ENCODE data around the gene ADGRE1.

The ADGRE1 gene

DNA sequence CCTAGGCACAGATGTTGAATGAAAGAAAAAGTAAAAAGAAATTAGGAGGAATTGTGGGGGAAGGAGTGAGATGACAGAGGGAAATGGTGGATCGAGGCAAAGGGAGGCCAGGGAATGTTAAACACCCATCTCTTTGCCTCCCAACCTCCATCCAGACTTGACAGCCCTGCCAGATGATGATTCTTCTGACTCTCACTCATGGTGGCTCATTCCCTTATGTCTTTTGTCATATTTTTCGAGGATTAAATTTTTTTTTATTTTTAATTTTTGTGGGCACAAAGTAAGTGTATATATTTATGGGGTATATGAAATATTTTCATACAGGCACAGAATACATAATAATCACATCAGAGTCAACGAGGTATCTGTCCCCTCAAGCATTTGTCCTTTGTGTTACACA lies 42.8 kb downstream of the ADGRE1 start:
- Histone ChIP-seq H2AFZ (ENCODE audit: low read depth, low read length, severe bottlenecking) (no peak overlapping the region), H3K9me3 (ENCODE audit: insufficient read depth, low read length) (no peaks in the 10 kb centered on the region)
- no peak for TF ChIP-seq EZH2phosphoT487 (conservative IDR thresholded peaks at IDR 0.05; ENCODE audit: low read length)
- TF ChIP-seq, protein P1, sequence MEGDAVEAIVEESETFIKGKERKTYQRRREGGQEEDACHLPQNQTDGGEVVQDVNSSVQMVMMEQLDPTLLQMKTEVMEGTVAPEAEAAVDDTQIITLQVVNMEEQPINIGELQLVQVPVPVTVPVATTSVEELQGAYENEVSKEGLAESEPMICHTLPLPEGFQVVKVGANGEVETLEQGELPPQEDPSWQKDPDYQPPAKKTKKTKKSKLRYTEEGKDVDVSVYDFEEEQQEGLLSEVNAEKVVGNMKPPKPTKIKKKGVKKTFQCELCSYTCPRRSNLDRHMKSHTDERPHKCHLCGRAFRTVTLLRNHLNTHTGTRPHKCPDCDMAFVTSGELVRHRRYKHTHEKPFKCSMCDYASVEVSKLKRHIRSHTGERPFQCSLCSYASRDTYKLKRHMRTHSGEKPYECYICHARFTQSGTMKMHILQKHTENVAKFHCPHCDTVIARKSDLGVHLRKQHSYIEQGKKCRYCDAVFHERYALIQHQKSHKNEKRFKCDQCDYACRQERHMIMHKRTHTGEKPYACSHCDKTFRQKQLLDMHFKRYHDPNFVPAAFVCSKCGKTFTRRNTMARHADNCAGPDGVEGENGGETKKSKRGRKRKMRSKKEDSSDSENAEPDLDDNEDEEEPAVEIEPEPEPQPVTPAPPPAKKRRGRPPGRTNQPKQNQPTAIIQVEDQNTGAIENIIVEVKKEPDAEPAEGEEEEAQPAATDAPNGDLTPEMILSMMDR (IDR thresholded peaks at IDR 0.05; ENCODE audit: insufficient read depth, low read length, poor library complexity, severe bottlenecking): no peak

DNA sequence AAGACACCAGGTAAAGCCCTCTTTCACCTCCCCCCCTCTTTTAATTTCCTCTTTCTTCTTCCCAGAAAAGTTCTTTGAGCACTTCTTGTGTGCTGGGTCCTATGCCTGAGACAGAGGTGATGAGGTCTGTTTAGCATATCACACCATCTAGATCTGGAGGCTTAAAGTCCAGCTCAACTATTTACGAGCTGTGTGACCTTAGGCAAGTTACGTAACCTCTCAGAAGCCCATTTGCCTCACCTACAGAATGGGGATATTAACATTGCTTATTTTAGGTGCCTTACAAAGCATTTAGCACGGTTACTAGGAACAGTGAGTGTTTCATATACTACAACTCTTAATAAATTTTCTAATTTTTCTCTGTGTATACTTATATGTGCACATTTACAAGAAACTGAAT lies 47.7 kb downstream of the ADGRE1 start:
- H3F3A ChIP-seq (ENCODE audit: insufficient read depth): no peaks in the 10 kb centered on the region
- H3K36me3 ChIP-seq (ENCODE audit: low read length): no peaks in the 10 kb centered on the region
- no peak overlapping the region for H3K27ac ChIP-seq (ENCODE audit: low read depth, low read length)
- TF ChIP-seq, protein P1 (IDR thresholded peaks at IDR 0.05; ENCODE audit: insufficient read depth, low read length, poor library complexity, severe bottlenecking): no peak
- TF ChIP-seq EZH2phosphoT487 (conservative IDR thresholded peaks at IDR 0.05; ENCODE audit: low read length): no peak
- no peaks in the 10 kb centered on the region for H3K9me3 ChIP-seq (ENCODE audit: insufficient read depth, low read length)
- no peak overlapping the region for H3K9ac ChIP-seq (ENCODE audit: low read length)
- H3K4me2 ChIP-seq (ENCODE audit: low read depth, low read length, poor library complexity, severe bottlenecking): no peak overlapping the region
- no peaks in the 10 kb centered on the region for H3K9me2 ChIP-seq (replicated peaks; ENCODE audit: insufficient read depth, low read length)
- H3K27me3 ChIP-seq (ENCODE audit: low read length): no peaks in the 10 kb centered on the region
- H3K79me2 ChIP-seq (ENCODE audit: insufficient read depth, low read length): no peaks in the 10 kb centered on the region
- no peaks in the 10 kb centered on the region for H4K20me1 ChIP-seq (ENCODE audit: low read depth, low read length)
- H2AFZ ChIP-seq (ENCODE audit: low read depth, low read length, severe bottlenecking): no peak overlapping the region
- no peak overlapping the region for H3K4me3 ChIP-seq (ENCODE audit: insufficient read depth, low read length, poor library complexity, severe bottlenecking)

More for the DNA sequence above, 42.8 kb downstream of the ADGRE1 start:
- Histone ChIP-seq H4K20me1 (ENCODE audit: low read depth, low read length) (no peaks in the 10 kb centered on the region), H3K9ac (ENCODE audit: low read length) (no peak overlapping the region), H3K9me2 (replicated peaks; ENCODE audit: insufficient read depth, low read length) (no peaks in the 10 kb centered on the region), H3K4me2 (ENCODE audit: low read depth, low read length, poor library complexity, severe bottlenecking) (no peak overlapping the region), H3K4me3 (ENCODE audit: insufficient read depth, low read length, poor library complexity, severe bottlenecking) (no peak overlapping the region), H3K27ac (ENCODE audit: low read depth, low read length) (no peak overlapping the region), H3K36me3 (ENCODE audit: low read length) (no peaks in the 10 kb centered on the region), H3F3A (ENCODE audit: insufficient read depth) (no peaks in the 10 kb centered on the region), H3K27me3 (ENCODE audit: low read length) (no peaks in the 10 kb centered on the region), H3K79me2 (ENCODE audit: insufficient read depth, low read length) (no peaks in the 10 kb centered on the region)

DNA sequence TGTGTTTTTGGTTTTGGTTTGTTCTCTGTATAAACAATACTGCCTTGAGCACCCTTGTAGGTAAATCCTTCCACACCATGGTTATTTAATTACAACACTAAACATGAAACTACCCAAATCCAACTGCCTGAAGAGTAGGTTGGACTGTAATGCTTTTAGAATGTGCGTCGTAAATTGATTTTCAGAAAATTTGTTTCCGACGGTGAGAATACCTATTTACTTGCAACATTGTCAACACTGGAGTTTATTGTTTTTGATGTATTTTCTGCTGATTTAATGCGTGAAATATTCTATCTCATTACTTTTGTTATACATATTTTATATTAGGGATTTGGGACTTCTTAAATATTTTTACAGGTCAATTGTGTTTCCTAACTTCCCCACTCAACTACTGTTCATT lies 48.2 kb downstream of the ADGRE1 start:
- H3F3A ChIP-seq (ENCODE audit: insufficient read depth): no peaks in the 10 kb centered on the region
- H3K4me3 ChIP-seq (ENCODE audit: insufficient read depth, low read length, poor library complexity, severe bottlenecking): no peak overlapping the region
- H2AFZ ChIP-seq (ENCODE audit: low read depth, low read length, severe bottlenecking): no peak overlapping the region
- H4K20me1 ChIP-seq (ENCODE audit: low read depth, low read length): no peaks in the 10 kb centered on the region
- TF ChIP-seq, protein P1 (IDR thresholded peaks at IDR 0.05; ENCODE audit: insufficient read depth, low read length, poor library complexity, severe bottlenecking): no peak
- no peak for TF ChIP-seq EZH2phosphoT487 (conservative IDR thresholded peaks at IDR 0.05; ENCODE audit: low read length)
- no peaks in the 10 kb centered on the region for H3K9me3 ChIP-seq (ENCODE audit: insufficient read depth, low read length)
- H3K36me3 ChIP-seq (ENCODE audit: low read length): no peaks in the 10 kb centered on the region
- H3K27ac ChIP-seq (ENCODE audit: low read depth, low read length): no peak overlapping the region
- no peak overlapping the region for H3K4me2 ChIP-seq (ENCODE audit: low read depth, low read length, poor library complexity, severe bottlenecking)
- no peaks in the 10 kb centered on the region for H3K27me3 ChIP-seq (ENCODE audit: low read length)
- no peaks in the 10 kb centered on the region for H3K9me2 ChIP-seq (replicated peaks; ENCODE audit: insufficient read depth, low read length)
- no peaks in the 10 kb centered on the region for H3K79me2 ChIP-seq (ENCODE audit: insufficient read depth, low read length)
- no peak overlapping the region for H3K9ac ChIP-seq (ENCODE audit: low read length)
